Measurements from ENCODE around the gene WARS2.

GRCh38 chr1:119002028-119002686, 138.3 kb downstream of the WARS2 start:
- TF ChIP-seq ZNF274 (IDR thresholded peaks at IDR 0.05; ENCODE audit: low read depth, low read length) (no peak), SUZ12 (IDR thresholded peaks at IDR 0.05; ENCODE audit: extremely low read depth, insufficient read depth, insufficient read length) (no peak), YY1 (IDR thresholded peaks at IDR 0.05; ENCODE audit: insufficient read depth, insufficient read length) (no peak)
